NCI-H748 (cell line): ENCODE results near the gene AMBN.
A peak's percentile ranks its signal among the peaks of the same experiment; 100 is the strongest.

Source experiments
- DNase-seq: peaks from one replicate; lab custom pipeline; 2025; ENCODE audit not compliant: unreplicated experiment; lab: John Stamatoyannopoulos, UW

AMBN gene

GRCh38 chr4:70591955-70592582 lies at the start of gene AMBN:
Gene AMBN, plus strand, starts transcription at chr4:70592256. Its CDS starts 103 bp downstream, at chr4:70592359.
- DNase-seq, result peak; percentile 56

- no peak for DNase-seq
Measured at GRCh38 chr4:70544279-70544868, 47.7 kb upstream of the AMBN start.

- no peak for DNase-seq
Measured at GRCh38 chr4:70556856-70557255, 35.2 kb upstream of the AMBN start.

- DNase-seq, result peak; percentile 35
Measured at GRCh38 chr4:70559211-70559830, 32.7 kb upstream of the AMBN start.

- no peak for DNase-seq
Measured at GRCh38 chr4:70559924-70560323, 32.1 kb upstream of the AMBN start.

- peak; percentile 82 for DNase-seq
Measured at GRCh38 chr4:70564033-70564432, 28.0 kb upstream of the AMBN start.

- DNase-seq, result no peak
Measured at GRCh38 chr4:70570796-70571195, 21.3 kb upstream of the AMBN start.

- DNase-seq, result no peak
Measured at GRCh38 chr4:70571772-70572171, 20.3 kb upstream of the AMBN start.

- DNase-seq, result no peak
Measured at GRCh38 chr4:70575964-70576363, 16.1 kb upstream of the AMBN start.

- DNase-seq, result no peak
Measured at GRCh38 chr4:70577220-70577927, 14.7 kb upstream of the AMBN start.

- no peak for DNase-seq
Measured at GRCh38 chr4:70581980-70582379, 10.1 kb upstream of the AMBN start.

GRCh38 chr4:70583952-70584834 lies 7.9 kb upstream of the AMBN start:
- DNase-seq, result peak; percentile 48

- peak; percentile 5 for DNase-seq
Measured at GRCh38 chr4:70586841-70587240, 5.2 kb upstream of the AMBN start.

GRCh38 chr4:70589785-70590184 lies 2.3 kb upstream of the AMBN start:
- DNase-seq, result no peak

GRCh38 chr4:70594196-70594595 lies 2.1 kb downstream of the AMBN start:
- DNase-seq, result no peak

GRCh38 chr4:70600305-70600704 lies 8.2 kb downstream of the AMBN start:
- no peak for DNase-seq

GRCh38 chr4:70600977-70601376 lies 8.9 kb downstream of the AMBN start:
- no peak for DNase-seq

- DNase-seq, result peak; percentile 66
Measured at GRCh38 chr4:70601422-70602039, 9.5 kb downstream of the AMBN start.

GRCh38 chr4:70603856-70604255 lies 11.8 kb downstream of the AMBN start:
- DNase-seq, result no peak

- DNase-seq, result no peak
Measured at GRCh38 chr4:70606459-70606858, 14.4 kb downstream of the AMBN start.
